Kidney (tissue), 14 donors: ENCODE data around the gene PRDM8. TPM values are rescaled to one million over a fixed set of nuclear protein-coding genes. Genes with fewer than 3 reads are reported as not detected.

ENCODE experiments used
- DNase-seq, 5 donors: peaks; one replicate each; pipeline ENCODE4 v3.0.0-alpha.2; 2013 to 2020
- FAIRE-seq: peaks from 2 replicates; lab custom pipeline; 2012; peaks lifted over from hg19 to GRCh38; lab: Jason Lieb, UNC
- H3K27ac ChIP-seq, 2 donors: one replicate each; pipeline ENCODE4 v1.7.0; 2013; ENCODE audit warnings: low read depth in 2 of 2, low read length in 2 of 2, inconsistent platforms in 1 of 2
- H3K27me3 ChIP-seq: one replicate; pipeline ENCODE4 v1.7.1; 2013; ENCODE audit warnings: low read length, inconsistent platforms; ENCODE audit not compliant: control insufficient read depth, insufficient read depth
- H3K36me3 ChIP-seq, 3 donors: one replicate each; pipeline versions ENCODE4 v1.7.0 to v1.7.1; 2013; ENCODE audit warnings: low read length in 3 of 3, control low read depth in 1 of 3, inconsistent platforms in 1 of 3; ENCODE audit not compliant: insufficient read depth in 3 of 3, control insufficient read depth in 2 of 3
- H3K4me1 ChIP-seq, 3 donors: one replicate each; pipeline versions ENCODE4 v1.7.0 to v1.7.1; 2013; ENCODE audit warnings: low read length in 3 of 3, inconsistent platforms in 1 of 3, low read depth in 1 of 3; ENCODE audit not compliant: control insufficient read depth in 2 of 3, insufficient read depth in 2 of 3
- H3K4me3 ChIP-seq, 3 donors: one replicate each; pipeline versions ENCODE4 v1.7.0 to v1.8.1; 2013; ENCODE audit warnings: low read length in 3 of 3, control low read depth in 1 of 3, inconsistent platforms in 1 of 3
- H3K9ac ChIP-seq, 3 donors: one replicate each; pipeline versions ENCODE4 v1.7.0 to v1.7.1; 2013; ENCODE audit warnings: low read length in 3 of 3, control low read depth in 1 of 3, inconsistent platforms in 1 of 3
- H3K9me3 ChIP-seq, 3 donors: one replicate each; pipeline versions ENCODE4 v1.7.0 to v1.7.1; 2013; ENCODE audit warnings: low read length in 3 of 3, control low read depth in 1 of 3, inconsistent platforms in 1 of 3; ENCODE audit not compliant: control insufficient read depth in 2 of 3, insufficient read depth in 1 of 3
- CTCF ChIP-seq: IDR thresholded peaks from 3 replicates; pipeline ENCODE4 v1.5.1; 2012; ENCODE audit warnings: mild to moderate bottlenecking, moderate library complexity, borderline replicate concordance; ENCODE audit not compliant: insufficient read depth; ENCODE audit errors: extremely low read depth
- intact Hi-C: fragments of 100-400 bp; cut with DNase I; formaldehyde crosslinking; loops from one replicate; pipeline ENCODE4 v1.11.1; 2022
- polyA plus RNA-seq: library from polyadenylated mRNA; stranded (reverse); fragments of 350-450 nt; fragmentation: Illumina TruSeq; extraction: RNeasy Lipid Tissue Mini Kit (QIAGEN cat#74804); gene quantifications from one replicate; pipeline ENCODE4 v1.2.3, GENCODE V29; 2014; ENCODE audit warnings: low read depth, low replicate concordance; ENCODE audit not compliant: insufficient read depth
- total RNA-seq: library from RNA; stranded (reverse); fragmentation: NEBNext Ultra II Directional; extraction: Animal tissue kit (Norgen Biotek cat#: 25700); gene quantifications from one replicate; pipeline ENCODE4 v1.2.1, GENCODE V29; 2021
- donor health status: control.
- donor health status: control.
- donor health status: control.
- donor health status: control.
- donor health status: control.
- donor health status: DM: yes; HTN: yes; CAD: no.
- donor health status: Normal renal cell carcinoma (clear cell type).

Gene PRDM8
- total and polyA plus RNA-seq, 2 donors from 2014 or later = 0.75 to 4.2 TPM

GRCh38 chr4:80209340-80209701 is 12.0 kb downstream of the PRDM8 start:
- Histone ChIP-seq H3K36me3 (no peaks in the 10 kb centered on the region), H3K9ac (no peak overlapping the region), H3K4me3 (no peak overlapping the region), H3K9me3 (peaks cover 0 to 2% (median 0%) of the 10 kb centered on the region in 3 donors), H3K4me1 (no peaks in the 10 kb centered on the region), H3K27me3 (peaks cover 38% of the 10 kb centered on the region), H3K27ac (no peak overlapping the region)
- intact Hi-C loops = no loop called here
- no peak for DNase-seq
- FAIRE-seq = no peak
- TF ChIP-seq CTCF = no peak

- no peak overlapping the region for H3K27ac ChIP-seq
- no peaks in the 10 kb centered on the region for H3K4me1 ChIP-seq
- H3K9me3 ChIP-seq = peaks cover 0 to 2% (median 0%) of the 10 kb centered on the region in 3 donors
- TF ChIP-seq CTCF = no peak
- H3K4me3 ChIP-seq = no peak overlapping the region
- peaks cover 33% of the 10 kb centered on the region for H3K27me3 ChIP-seq
- intact Hi-C loops = loop anchor here (10.0 kb wide), 1 partner anchor 1256 kb away; no protein-coding TSS in a partner anchor
- H3K36me3 ChIP-seq = no peaks in the 10 kb centered on the region
- no peak overlapping the region for H3K9ac ChIP-seq
- DNase-seq = no peak
- FAIRE-seq = no peak
Measured at GRCh38 chr4:80210549-80210948, 13.2 kb downstream of the PRDM8 start.

- Histone ChIP-seq H3K27ac (peak overlapping the region in 1 of 2 donors; percentile 16), H3K9ac (no peak overlapping the region), H3K27me3 (peaks cover 11% of the 10 kb centered on the region), H3K4me3 (no peak overlapping the region), H3K9me3 (no peaks in the 10 kb centered on the region), H3K36me3 (no peaks in the 10 kb centered on the region), H3K4me1 (no peaks in the 10 kb centered on the region)
- no peak for TF ChIP-seq CTCF
- FAIRE-seq (no peak), DNase-seq (no peak)
- intact Hi-C loops = loop anchor here (10.0 kb wide), 1 partner anchor 1258 kb away; no protein-coding TSS in a partner anchor
Measured at GRCh38 chr4:80213117-80213815, 16.0 kb downstream of the PRDM8 start.
